GM10266 (cell line): Measurements from ENCODE around the gene OVAAL.
"Not testable (repeated sequence)": the region's sequence is repeated elsewhere in the genome, so short reads cannot be mapped to it uniquely, and the experiment has no call there.

Source experiments
- DNase-seq: peaks from one replicate; pipeline ENCODE4 v3.0.0; 2012; ENCODE audit errors: extremely low spot score
- CTCF ChIP-seq: IDR thresholded peaks from 2 replicates; pipeline ENCODE4 v1.5.1; 2012; ENCODE audit warnings: mild to moderate bottlenecking, low read depth; ENCODE audit not compliant: control insufficient read depth, insufficient read depth; ENCODE audit errors: missing control alignments

The OVAAL gene

DNA sequence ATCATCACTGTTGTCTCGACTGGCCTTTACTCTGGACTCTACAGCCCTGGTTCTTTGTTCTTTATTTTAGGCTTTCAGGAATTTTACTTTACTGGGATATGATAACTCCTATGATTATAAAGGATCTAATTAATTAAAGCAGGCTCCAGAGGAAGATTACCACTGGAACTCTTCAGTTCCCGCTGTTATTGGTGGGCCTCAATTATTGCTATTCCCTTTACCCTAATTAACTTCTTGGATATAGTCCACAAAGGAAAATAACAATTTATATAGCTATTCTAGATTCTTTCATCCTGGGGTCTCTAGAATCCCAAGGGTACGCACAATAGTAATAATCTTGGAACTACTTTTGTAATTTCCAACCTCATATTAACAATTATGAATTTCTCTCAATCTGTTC lies 8.5 kb upstream of the OVAAL start:
- TF ChIP-seq CTCF: no peak
- DNase-seq: no peak

DNA sequence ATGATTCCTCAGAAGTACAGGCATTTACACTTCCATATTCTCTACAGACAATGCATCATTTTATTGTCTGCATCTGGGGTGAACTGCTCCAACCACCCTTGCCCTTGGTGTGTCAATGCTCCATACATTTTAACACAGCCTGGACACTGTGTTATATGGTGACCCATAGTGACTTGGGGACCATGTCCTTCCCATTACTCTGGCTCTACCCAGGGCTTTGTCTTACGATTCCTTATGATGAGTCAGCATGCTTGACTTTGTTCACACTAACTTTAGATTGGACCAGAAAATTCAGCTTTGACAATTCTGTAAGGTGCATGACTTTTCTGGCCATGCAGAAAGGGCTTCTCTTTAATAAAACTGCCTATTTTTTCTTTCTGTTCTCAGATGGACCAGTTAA lies 6.8 kb upstream of the OVAAL start:
- no peak for TF ChIP-seq CTCF
- DNase-seq: no peak

- DNase-seq: not testable (repeated sequence)
Observed at GRCh38 chr1:180553046-180553445, 5.7 kb upstream of the OVAAL start.

DNA sequence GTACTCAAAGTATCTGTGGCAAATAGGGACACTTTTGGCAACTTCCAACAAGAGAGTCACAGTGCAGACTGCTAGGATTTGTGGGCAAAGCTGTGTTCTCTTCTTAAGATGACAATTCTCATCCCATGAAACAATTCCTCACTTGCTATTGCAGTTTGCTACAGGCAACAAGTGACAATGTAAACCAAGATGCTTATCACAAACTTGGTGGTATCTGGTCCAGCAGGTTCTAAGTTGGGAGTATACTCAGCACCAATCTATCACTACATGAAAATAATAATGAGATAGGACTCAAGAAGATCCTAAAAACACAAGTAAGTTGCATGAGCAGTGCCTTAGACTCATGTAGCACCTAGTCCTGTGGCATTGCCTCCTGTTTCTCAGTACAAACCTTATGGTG lies 3.4 kb upstream of the OVAAL start:
- no peak for DNase-seq
- no peak for TF ChIP-seq CTCF

DNA sequence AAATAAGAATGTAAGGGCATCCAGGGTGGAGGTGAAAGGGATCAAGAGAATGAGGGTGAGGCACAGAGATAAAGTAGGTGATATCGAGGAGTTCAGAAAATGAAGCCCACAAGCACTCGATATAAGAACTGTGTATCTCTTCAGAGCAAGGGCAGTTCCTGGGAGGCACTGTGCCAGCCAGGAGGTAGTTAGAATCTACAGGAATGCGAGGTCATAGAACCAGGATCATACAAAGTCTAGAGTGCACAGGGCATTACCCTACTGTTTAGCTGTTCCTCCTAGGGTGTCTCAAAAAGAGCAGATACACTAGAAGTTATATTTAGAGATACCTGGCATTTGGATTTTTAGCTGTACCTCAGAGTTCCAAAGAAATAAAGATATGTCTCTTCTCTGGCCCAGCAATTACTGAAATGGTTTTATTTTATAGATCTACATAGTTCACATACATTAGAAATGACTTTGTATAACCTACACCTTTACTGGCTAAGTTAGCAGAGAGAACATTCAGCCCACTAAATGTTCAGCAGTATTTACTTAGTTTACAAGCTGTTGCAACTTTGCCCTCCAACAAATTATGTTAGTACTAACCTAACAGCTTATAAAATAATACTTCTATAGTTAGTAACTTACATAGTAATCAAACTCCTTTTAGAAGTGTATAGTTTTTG lies 1.6 kb downstream of the OVAAL start:
- no peak for DNase-seq

DNA sequence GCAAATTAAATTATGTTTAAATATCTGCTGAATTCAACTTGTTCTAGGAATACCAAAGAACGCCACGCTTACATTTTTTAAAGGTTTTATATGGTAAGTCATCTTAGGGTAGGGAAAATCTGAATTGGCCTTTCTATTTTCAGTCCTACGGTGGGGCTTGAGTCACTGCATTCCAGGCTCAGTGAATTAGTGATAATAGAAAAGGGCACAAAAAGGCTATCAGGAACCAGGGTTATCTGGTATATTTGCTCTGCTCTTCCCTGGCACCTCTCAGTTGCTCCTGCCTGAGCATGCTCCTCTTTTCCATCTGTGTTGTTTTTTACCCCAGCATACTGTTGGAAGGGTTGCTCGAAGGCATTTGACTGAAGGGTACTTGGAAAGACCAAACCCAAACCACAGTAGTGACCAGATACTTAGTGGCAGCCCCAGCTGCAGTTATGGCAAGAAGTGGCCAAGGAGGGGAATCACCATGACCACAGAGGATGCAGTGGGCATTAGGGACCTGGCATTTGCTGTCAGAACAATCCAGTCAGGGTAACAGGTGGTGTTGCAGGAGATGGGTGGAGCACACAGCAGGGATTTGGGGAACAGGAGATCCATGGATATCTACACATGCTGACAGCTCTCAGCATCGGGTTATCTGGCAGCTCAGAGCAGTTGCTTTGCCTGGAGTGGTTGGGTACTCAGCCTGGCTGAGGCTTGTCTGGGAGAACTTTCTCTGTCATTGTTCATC lies 2.3 kb downstream of the OVAAL start:
- no peak for DNase-seq
- TF ChIP-seq CTCF: no peak

More for the DNA sequence above, 1.6 kb downstream of the OVAAL start:
- TF ChIP-seq CTCF: no peak

DNA sequence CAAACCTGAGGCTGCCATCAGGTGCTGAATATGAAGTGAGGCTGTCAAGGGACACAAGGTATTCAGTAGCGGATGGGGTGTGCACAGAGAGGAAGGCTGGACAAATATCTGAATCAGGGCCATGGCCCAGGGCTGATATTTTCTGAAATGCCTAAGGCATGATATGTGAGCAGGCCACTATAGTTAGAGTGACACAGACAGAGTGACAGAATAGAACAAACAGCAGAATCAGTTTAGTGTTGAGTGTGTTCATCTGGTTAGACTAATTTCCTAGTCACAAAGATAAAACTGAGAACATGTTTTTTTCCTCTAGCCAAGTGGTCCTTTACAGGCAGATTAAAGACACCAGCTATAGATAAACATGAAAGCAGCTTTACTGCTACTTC lies 3.9 kb downstream of the OVAAL start:
- TF ChIP-seq CTCF: no peak
- no peak for DNase-seq
